Lung (tissue), 12 donors: ENCODE results near the gene PLAGL1. TPM values are rescaled to one million over a fixed set of nuclear protein-coding genes. Genes with fewer than 3 reads are reported as not detected.
A peak's percentile ranks its signal among the peaks of the same experiment; 100 is the strongest.

Experiments
- ATAC-seq: fragments of 200-7000 bp; cut with Tn5 transposase; one replicate; pipeline ENCODE4 v1.9.1; 2020; ENCODE audit warnings: moderate number of reproducible peaks; ENCODE audit not compliant: insufficient read depth, low FRiP score
- DNase-seq, 3 donors: peaks; one replicate each; pipeline ENCODE4 v3.0.0-alpha.2; 2013 to 2017
- H3K27ac ChIP-seq, 2 donors: one replicate each; pipeline ENCODE4 v1.5.1; 2013; ENCODE audit warnings: mild to moderate bottlenecking in 2 of 2, moderate library complexity in 2 of 2, control low read depth in 1 of 2, inconsistent platforms in 1 of 2, low read depth in 1 of 2, low read length in 1 of 2
- H3K27me3 ChIP-seq, 3 donors: one replicate each; pipeline ENCODE4 v1.5.1; 2013; ENCODE audit warnings: low read length in 2 of 3; ENCODE audit not compliant: control insufficient read depth in 3 of 3, insufficient read depth in 3 of 3
- H3K36me3 ChIP-seq, 4 donors: one replicate each; pipeline ENCODE4 v1.5.1; 2013; ENCODE audit warnings: low read length in 4 of 4, mild to moderate bottlenecking in 1 of 4, moderate library complexity in 1 of 4; ENCODE audit not compliant: control insufficient read depth in 4 of 4, insufficient read depth in 4 of 4
- H3K4me1 ChIP-seq, 5 donors: one replicate each; pipeline ENCODE4 v1.5.1; 2013; ENCODE audit warnings: low read length in 5 of 5, mild to moderate bottlenecking in 2 of 5, moderate library complexity in 1 of 5; ENCODE audit not compliant: control insufficient read depth in 5 of 5, insufficient read depth in 5 of 5
- H3K4me3 ChIP-seq: one replicate; pipeline ENCODE4 v1.5.1; 2013; ENCODE audit warnings: mild to moderate bottlenecking, control low read depth, moderate library complexity
- H3K9ac ChIP-seq, 2 donors: one replicate each; pipeline ENCODE4 v1.5.1; 2013; ENCODE audit warnings: low read length in 2 of 2, control low read depth in 1 of 2; ENCODE audit not compliant: insufficient read depth in 1 of 2
- H3K9me3 ChIP-seq, 4 donors: one replicate each; pipeline ENCODE4 v1.5.1; 2013; ENCODE audit warnings: low read length in 3 of 4, mild to moderate bottlenecking in 1 of 4, moderate library complexity in 1 of 4; ENCODE audit not compliant: control insufficient read depth in 4 of 4, insufficient read depth in 3 of 4
- CTCF ChIP-seq: IDR thresholded peaks from 2 replicates; pipeline ENCODE4 v1.5.1; 2012; ENCODE audit warnings: mild to moderate bottlenecking; ENCODE audit errors: control extremely low read depth, extremely low read depth
- WGBS, 2 donors: extraction: QIAGEN DNeasy Blood & Tissue Kit; methylation state at CpG; one replicate each; pipeline ENCODE4 v1.1.7; 2013; 5-methylcytosine and 5-hydroxymethylcytosine counted together
- polyA plus RNA-seq, 2 donors: library from polyadenylated mRNA; stranded (reverse); fragments of 200-250 nt; gene quantifications; one replicate each; pipeline ENCODE4 v1.2.1, GENCODE V29; 2013
- total RNA-seq, 2 donors: library from RNA; depleted of rRNA in 1 of 2; stranded (reverse); fragments of >200 nt in 1 of 2; gene quantifications; one replicate each; pipeline ENCODE4 v1.2.1, GENCODE V29; 2014 to 2021
- donor health status: control.
- donor health status: control.
- donor health status: Bipolar disorder and iron deficiency.
- donor health status: healthy.
- donor health status: DM: yes; HTN: yes; CAD: no.

Gene PLAGL1
- total and polyA plus RNA-seq, 4 donors, result 15.5 to 86.9 (median 29.7) TPM

- TF ChIP-seq CTCF, result no peak
- no peak overlapping the region for H3K4me3 ChIP-seq
- H3K4me1 ChIP-seq, result peaks cover 0 to 35% (median 23%) of the 10 kb centered on the region in 5 donors
- no peak overlapping the region for H3K9ac ChIP-seq
- ATAC-seq (peak; percentile 53), DNase-seq (peak in 1 of 3 donors; percentile 37)
- 71 to 82% methylated on average over 4 of the region's 4 CpGs for whole genome bisulfite sequencing, 2 donors
- peaks cover 0 to 5% (median 4%) of the 10 kb centered on the region in 4 donors for H3K36me3 ChIP-seq
- H3K27me3 ChIP-seq, result no peaks in the 10 kb centered on the region
- H3K27ac ChIP-seq, result no peak overlapping the region
- H3K9me3 ChIP-seq, result peaks cover 0 to under 1% (median 0%) of the 10 kb centered on the region in 4 donors
Observed at GRCh38 chr6:143952947-143953701, 54.9 kb downstream of the PLAGL1 start.

- Histone ChIP-seq H3K27ac (no peak overlapping the region), H3K27me3 (no peaks in the 10 kb centered on the region), H3K9ac (no peak overlapping the region), H3K4me1 (peaks cover 0 to 31% (median 18%) of the 10 kb centered on the region in 5 donors), H3K4me3 (no peak overlapping the region), H3K36me3 (peaks cover 3 to 14% (median 9%) of the 10 kb centered on the region in 4 donors), H3K9me3 (peaks cover 0 to 6% (median 3%) of the 10 kb centered on the region in 4 donors)
- TF ChIP-seq CTCF, result no peak
- no peak for ATAC-seq
- WGBS, 2 donors, result 88 to 91% methylated on average over 9 of the region's 9 CpGs
- DNase-seq, result peak in 2 of 3 donors; percentile 73
Observed at GRCh38 chr6:143952060-143952778, 55.8 kb downstream of the PLAGL1 start.

GRCh38 chr6:143950875-143951274 is 57.2 kb downstream of the PLAGL1 start:
- ATAC-seq (no peak), DNase-seq (no peak)
- Histone ChIP-seq H3K36me3 (peaks cover 3 to 22% (median 12%) of the 10 kb centered on the region in 4 donors), H3K4me3 (no peak overlapping the region), H3K9me3 (peaks cover 0 to 6% (median 4%) of the 10 kb centered on the region in 4 donors), H3K27me3 (no peaks in the 10 kb centered on the region), H3K4me1 (peaks cover 0 to 31% (median 18%) of the 10 kb centered on the region in 5 donors), H3K9ac (no peak overlapping the region), H3K27ac (no peak overlapping the region)
- no peak for TF ChIP-seq CTCF
- 58 to 68% methylated on average over 3 of the region's 3 CpGs for WGBS, 2 donors
